ENCODE measurements around the gene FZD4. TPM values are rescaled to one million over a fixed set of nuclear protein-coding genes. Genes with fewer than 3 reads are reported as not detected.
A peak's percentile ranks its signal among the peaks of the same experiment; 100 is the strongest.

Gene FZD4
- total and polyA plus RNA-seq, 12 donors, result 8.0 to 52.5 (median 20.8) TPM

- TF ChIP-seq CTCF (IDR thresholded peaks at IDR 0.05), result no peak
- no peak for TF ChIP-seq POLR2A (IDR thresholded peaks at IDR 0.05)
- intact Hi-C loops (cut with DNase I), result loop anchor here in 1 of 2 donors (10.0 kb wide), 1 partner anchor 493 kb away; no protein-coding TSS in a partner anchor
- Histone ChIP-seq H3K36me3 (replicated peaks in 1 of 2) (no peaks in the 10 kb centered on the region), H3K27ac (peak overlapping the region in 3 of 5 donors; percentile 46 to 71 (median 54)), H3K4me3 (no peak overlapping the region), H3K27me3 (no peaks in the 10 kb centered on the region), H3K9me3 (replicated peaks in 1 of 3) (no peaks in the 10 kb centered on the region), H3K4me1 (replicated peaks in 1 of 2) (peaks cover 28 to 40% of the 10 kb centered on the region in 2 donors)
- DNase-seq, result no peak
- WGBS, 4 donors, result 19 to 40% (median 24%) methylated on average over 1 of the region's 1 CpG
These were observed 23.0 kb downstream of the FZD4 start for GRCh38 chr11:86932259-86932585.

GRCh38 chr11:86931548-86932258 is 23.5 kb downstream of the FZD4 start:
- intact Hi-C loops (cut with DNase I), result loop anchor here in 1 of 2 donors (10.0 kb wide), 1 partner anchor 493 kb away; no protein-coding TSS in a partner anchor
- peak; percentile 51 to 80 (median 72) for DNase-seq
- TF ChIP-seq CTCF (IDR thresholded peaks at IDR 0.05), result no peak
- TF ChIP-seq POLR2A (IDR thresholded peaks at IDR 0.05), result no peak

GRCh38 chr11:86930957-86931547 is 24.1 kb downstream of the FZD4 start:
- TF ChIP-seq CTCF (IDR thresholded peaks at IDR 0.05), result no peak
- TF ChIP-seq POLR2A (IDR thresholded peaks at IDR 0.05), result no peak
- intact Hi-C loops (cut with DNase I), result loop anchor here in 1 of 2 donors (10.0 kb wide), 1 partner anchor 494 kb away; no protein-coding TSS in a partner anchor
- H3K36me3 ChIP-seq (replicated peaks in 1 of 2), result no peaks in the 10 kb centered on the region
- H3K27me3 ChIP-seq, result no peaks in the 10 kb centered on the region
- H3K27ac ChIP-seq, result peak overlapping the region in 2 of 5 donors; percentile 54 to 71
- H3K4me3 ChIP-seq, result no peak overlapping the region
- peaks cover 25 to 36% of the 10 kb centered on the region in 2 donors for H3K4me1 ChIP-seq (replicated peaks in 1 of 2)
- no peaks in the 10 kb centered on the region for H3K9me3 ChIP-seq (replicated peaks in 1 of 3)
- DNase-seq, result no peak
- WGBS, 4 donors, result 48 to 71% (median 64%) methylated on average over 1 of the region's 1 CpG

More at GRCh38 chr11:86931548-86932258, 23.5 kb downstream of the FZD4 start:
- 10 to 23% (median 17%) methylated on average over 8 of the region's 8 CpGs for WGBS, 4 donors
- H3K36me3 ChIP-seq (replicated peaks in 1 of 2), result no peaks in the 10 kb centered on the region
- peak overlapping the region in 3 of 5 donors; percentile 46 to 71 (median 54) for H3K27ac ChIP-seq
- no peak overlapping the region for H3K4me3 ChIP-seq
- H3K4me1 ChIP-seq (replicated peaks in 1 of 2), result peaks cover 25 to 36% of the 10 kb centered on the region in 2 donors
- H3K27me3 ChIP-seq, result no peaks in the 10 kb centered on the region
- H3K9me3 ChIP-seq (replicated peaks in 1 of 3), result no peaks in the 10 kb centered on the region

- intact Hi-C loops (cut with DNase I), result no loop called here
- DNase-seq, result peak in 4 of 7 donors; percentile 28 to 45 (median 36)
- Histone ChIP-seq H3K27ac (no peak overlapping the region), H3K4me3 (no peak overlapping the region), H3K4me1 (replicated peaks in 1 of 2) (peaks cover 15 to 25% of the 10 kb centered on the region in 2 donors), H3K36me3 (replicated peaks in 1 of 2) (no peaks in the 10 kb centered on the region), H3K9me3 (replicated peaks in 1 of 3) (no peaks in the 10 kb centered on the region), H3K27me3 (no peaks in the 10 kb centered on the region)
- 47 to 53% (median 52%) methylated on average over 3 of the region's 3 CpGs for WGBS, 4 donors
- TF ChIP-seq POLR2A (IDR thresholded peaks at IDR 0.05) (no peak), CTCF (IDR thresholded peaks at IDR 0.05) (no peak)
These were observed 28.2 kb downstream of the FZD4 start for GRCh38 chr11:86926975-86927374.

Measured in adrenal gland (tissue), 12 donors.